AG09319 (cell line): ENCODE data around the gene SERPINB12.

Experiments
- DNase-seq: peaks from one replicate; pipeline ENCODE4 v3.0.0-alpha.2; 2010; ENCODE audit warnings: low read depth; ENCODE audit errors: extremely low read depth
- CTCF ChIP-seq: IDR thresholded peaks from 2 replicates; pipeline ENCODE4 v1.5.1; 2011; ENCODE audit warnings: low read depth, mild to moderate bottlenecking, inconsistent platforms, low read length, moderate library complexity

The SERPINB12 gene

DNA sequence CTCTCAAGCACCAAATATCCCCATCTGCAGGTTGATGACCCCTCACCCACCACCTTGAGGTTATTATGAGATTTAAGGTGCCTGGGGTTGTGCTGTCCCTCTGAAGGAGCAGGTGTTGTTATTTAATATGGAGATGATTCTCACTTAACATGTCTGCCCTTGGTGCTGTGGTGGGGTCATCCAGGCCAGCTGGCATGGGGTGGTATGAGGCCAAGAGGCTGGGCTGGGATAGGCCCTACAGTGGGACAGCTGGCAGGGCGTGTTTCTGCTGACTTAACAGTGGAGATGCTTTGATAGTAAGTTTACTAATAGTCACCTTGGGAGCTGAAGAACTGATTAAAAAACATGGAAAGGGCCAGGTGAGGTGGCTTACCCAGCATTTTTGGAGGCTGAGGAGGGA, 22.4 kb downstream of the SERPINB12 start:
- no peak for TF ChIP-seq CTCF
- no peak for DNase-seq

DNA sequence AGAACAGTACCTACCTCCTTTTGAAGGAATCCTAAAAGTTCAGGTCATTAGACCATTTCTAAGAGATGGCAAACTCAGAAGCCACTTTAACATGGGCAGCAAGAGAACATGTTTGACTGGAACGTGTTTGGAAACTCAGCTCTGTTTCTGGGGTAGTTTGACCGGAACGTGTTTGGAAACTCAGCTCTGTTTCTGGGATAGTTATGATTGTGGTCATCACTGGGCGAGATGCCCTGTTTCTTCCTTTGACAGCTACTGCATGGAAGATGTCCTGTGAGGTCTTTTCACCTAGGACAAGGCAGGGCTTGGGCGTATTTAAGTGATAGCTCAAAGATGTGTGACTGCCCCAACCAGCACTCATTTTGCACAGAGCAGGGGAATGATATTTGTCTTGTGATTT, 25.1 kb downstream of the SERPINB12 start:
- TF ChIP-seq CTCF = no peak
- DNase-seq = no peak

DNA sequence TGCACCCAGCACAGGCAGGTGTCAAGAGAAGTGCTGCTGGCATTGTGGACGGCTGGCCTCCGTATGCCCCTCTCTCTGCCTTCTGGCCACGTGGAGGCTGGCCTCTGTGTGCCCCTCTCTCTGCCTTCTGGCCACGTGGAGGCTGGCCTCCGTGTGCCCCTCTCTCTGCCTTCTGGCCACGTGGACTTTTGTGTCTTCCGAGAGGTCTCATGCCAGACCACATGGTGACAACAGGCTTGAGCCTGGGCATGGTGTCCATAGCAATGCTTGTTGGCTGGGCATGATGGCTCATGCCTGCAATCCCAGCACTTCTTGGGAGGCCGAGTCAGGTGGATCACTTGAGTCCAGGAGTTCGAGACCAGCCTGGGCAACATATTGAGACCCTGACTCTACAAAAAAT, 25.7 kb downstream of the SERPINB12 start:
- no peak for DNase-seq
- no peak for TF ChIP-seq CTCF

GRCh38 chr18:63570721-63571120, 28.6 kb downstream of the SERPINB12 start:
- TF ChIP-seq CTCF = no peak
- no peak for DNase-seq

- no peak for DNase-seq
- TF ChIP-seq CTCF = no peak
Observed at GRCh38 chr18:63575681-63576080, 33.5 kb downstream of the SERPINB12 start.

- peak; percentile 75 for TF ChIP-seq CTCF
- DNase-seq = no peak
Observed at GRCh38 chr18:63578357-63578958, 36.3 kb downstream of the SERPINB12 start.

DNA sequence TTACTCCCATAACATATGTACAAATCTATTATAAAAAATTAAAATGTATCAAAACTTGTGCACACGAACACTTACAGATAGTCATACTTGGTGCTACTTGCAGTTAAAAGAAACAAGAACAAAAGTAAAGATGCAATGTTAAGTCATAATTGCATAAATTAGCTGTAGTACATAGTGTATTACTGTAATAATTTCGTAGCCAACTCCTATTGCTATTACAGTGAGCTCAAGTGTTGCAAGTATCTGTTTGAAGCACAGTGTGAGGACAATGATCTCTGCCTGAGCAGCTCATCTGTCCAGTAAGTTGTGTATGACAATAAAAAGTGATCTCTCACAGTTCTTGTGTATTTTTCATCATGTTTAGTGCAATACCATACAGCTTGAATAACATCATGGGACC, 37.4 kb downstream of the SERPINB12 start:
- TF ChIP-seq CTCF = no peak
- DNase-seq = no peak
